Neural progenitor cell (in vitro differentiated cells): Measurements from ENCODE around the gene PRSS50. TPM values are rescaled to one million over a fixed set of nuclear protein-coding genes. Genes with fewer than 3 reads are reported as not detected.
A peak's percentile ranks its signal among the peaks of the same experiment; 100 is the strongest.
"Not testable (repeated sequence)": the region's sequence is repeated elsewhere in the genome, so short reads cannot be mapped to it uniquely, and the experiment has no call there.

Experiments used
- DNase-seq: peaks from one replicate; pipeline ENCODE4 v3.0.0-alpha.2; 2016; ENCODE audit warnings: low spot score
- H2AFZ ChIP-seq: fragments of 200-600 bp; sonication (generic); replicated peaks from 2 replicates; pipeline ENCODE4 v1.6.1; 2016; ENCODE audit warnings: antibody characterized with exemption
- H3F3A ChIP-seq: fragments of 200-600 bp; sonication (generic); 2 replicates; pipeline ENCODE4 v1.6.1; 2016; ENCODE audit warnings: antibody characterized with exemption, low read depth
- H3K27ac ChIP-seq: fragments of 200-600 bp; sonication (generic); 2 replicates; pipeline ENCODE4 v1.5.1; 2016; ENCODE audit warnings: mild to moderate bottlenecking
- H3K27me3 ChIP-seq: fragments of 200-600 bp; sonication (generic); 2 replicates; pipeline ENCODE4 v1.6.1; 2016; ENCODE audit warnings: mild to moderate bottlenecking, moderate library complexity
- H3K36me3 ChIP-seq: fragments of 200-600 bp; sonication (generic); 2 replicates; pipeline ENCODE4 v1.5.1; 2016
- H3K4me1 ChIP-seq: fragments of 200-600 bp; sonication (generic); 2 replicates; pipeline ENCODE4 v1.6.1; 2016; ENCODE audit warnings: mixed run types
- H3K4me2 ChIP-seq: fragments of 200-600 bp; sonication (generic); 2 replicates; pipeline ENCODE4 v1.6.1; 2016
- H3K4me3 ChIP-seq: fragments of 200-600 bp; sonication (generic); 2 replicates; pipeline ENCODE4 v1.5.1; 2016
- H3K79me2 ChIP-seq: fragments of 200-600 bp; sonication (generic); 2 replicates; pipeline ENCODE4 v1.6.1; 2016; ENCODE audit warnings: low read depth
- H3K9ac ChIP-seq: fragments of 200-600 bp; sonication (generic); 2 replicates; pipeline ENCODE4 v1.6.1; 2016
- H3K9me3 ChIP-seq: fragments of 200-600 bp; sonication (generic); 2 replicates; pipeline ENCODE4 v1.5.1; 2016; ENCODE audit warnings: low read depth
- H4K20me1 ChIP-seq: fragments of 200-600 bp; sonication (generic); 2 replicates; pipeline ENCODE4 v1.6.1; 2016; ENCODE audit warnings: low read depth
- H3K27ac Mint-ChIP-seq: 3 replicates; pipeline ENCODE4 v1.8.0; 2021; ENCODE audit warnings: mixed read lengths
- H3K27me3 Mint-ChIP-seq: 2 replicates; pipeline ENCODE4 v1.8.0; 2022; ENCODE audit warnings: low read depth, mild to moderate bottlenecking, inconsistent platforms, moderate library complexity, mixed read lengths; ENCODE audit not compliant: insufficient read depth
- H3K36me3 Mint-ChIP-seq: 3 replicates; pipeline ENCODE4 v1.8.0; 2021; ENCODE audit warnings: mixed read lengths
- H3K4me1 Mint-ChIP-seq: 3 replicates; pipeline ENCODE4 v1.8.0; 2021; ENCODE audit warnings: mixed read lengths
- H3K4me3 Mint-ChIP-seq: 3 replicates; pipeline ENCODE4 v1.8.0; 2021; ENCODE audit warnings: mild to moderate bottlenecking, moderate library complexity, mixed read lengths
- H3K9me3 Mint-ChIP-seq: 3 replicates; pipeline ENCODE4 v1.8.0; 2020; ENCODE audit warnings: mixed read lengths
- CTCF ChIP-seq: fragments of 200-600 bp; sonication (generic); IDR thresholded peaks from 2 replicates; pipeline ENCODE4 v1.5.1; 2017; ENCODE audit warnings: antibody characterized with exemption, mild to moderate bottlenecking
- EZH2 ChIP-seq: fragments of 200-600 bp; sonication (generic); IDR thresholded peaks from 2 replicates; pipeline ENCODE4 v1.6.1; 2017; ENCODE audit warnings: antibody characterized with exemption, mild to moderate bottlenecking, moderate library complexity
- EZH2phosphoT487 ChIP-seq: fragments of 200-600 bp; sonication (generic); IDR thresholded peaks from 2 replicates; pipeline ENCODE4 v1.6.1; 2017; ENCODE audit warnings: antibody characterized with exemption
- total RNA-seq: library from RNA; depleted of rRNA; stranded (reverse); fragments of >200 nt; gene quantifications from 2 replicates; pipeline ENCODE4 v1.2.3, GENCODE V29; 2015; ENCODE audit warnings: low replicate concordance

Gene PRSS50
- total RNA-seq, 1 donor from 2014 or later, result 0.28 TPM

DNA sequence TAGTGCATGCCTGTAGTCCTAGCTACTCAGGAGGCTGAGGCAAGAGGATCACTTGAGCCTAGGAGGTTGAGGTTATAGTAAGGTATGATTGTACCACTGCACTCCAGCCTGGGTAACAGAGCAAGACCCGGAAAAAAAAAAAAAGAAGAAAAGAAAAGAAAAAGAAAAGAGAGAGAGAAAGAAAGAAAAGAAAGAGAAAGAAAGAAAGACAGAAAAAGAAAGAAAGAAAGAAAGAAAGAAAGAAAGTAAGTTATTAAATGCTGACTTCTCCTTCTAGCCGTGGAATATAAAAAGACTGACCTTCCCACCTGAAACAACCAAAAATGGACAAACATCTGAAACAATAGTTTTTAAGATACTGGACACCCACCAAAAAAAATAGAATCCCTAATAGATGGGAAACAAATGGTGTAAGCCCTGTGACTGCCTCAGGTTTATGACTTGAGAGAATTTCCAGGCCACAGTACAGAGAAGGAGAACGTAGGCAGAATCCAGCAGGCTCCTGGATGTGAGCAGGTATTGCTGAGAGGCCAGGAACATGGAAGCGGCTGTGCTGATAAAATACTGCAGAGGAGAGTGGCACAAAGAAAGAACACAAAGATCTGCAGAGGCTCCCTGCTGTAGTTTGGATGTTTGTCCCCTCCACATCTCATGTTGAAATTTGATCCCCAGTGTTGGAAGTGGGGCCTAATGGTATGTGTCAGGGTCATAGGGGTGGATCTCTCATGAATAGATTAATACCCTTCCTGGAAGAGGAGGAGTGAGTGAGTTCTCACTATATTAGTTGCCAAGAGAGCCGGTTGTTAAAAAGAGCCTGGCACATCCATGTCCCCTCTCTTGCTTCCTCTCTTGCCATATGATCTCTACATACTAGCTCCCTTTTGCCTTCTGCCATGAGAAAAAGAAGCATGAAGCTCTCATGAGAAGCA, 41.8 kb upstream of the PRSS50 start:
- H3K9me3 Mint-ChIP-seq, result peaks cover 17% of the 10 kb centered on the region
- Histone ChIP-seq H3K4me3 (no peak overlapping the region), H4K20me1 (no peaks in the 10 kb centered on the region), H2AFZ (peak overlapping the region; percentile 54), H3K27me3 (no peaks in the 10 kb centered on the region), H3K27ac (no peak overlapping the region), H3K9me3 (no peaks in the 10 kb centered on the region), H3F3A (no peaks in the 10 kb centered on the region), H3K4me1 (peaks cover 7% of the 10 kb centered on the region), H3K36me3 (no peaks in the 10 kb centered on the region), H3K79me2 (no peaks in the 10 kb centered on the region), H3K4me2 (no peak overlapping the region), H3K9ac (no peak overlapping the region)
- no peak for TF ChIP-seq EZH2
- TF ChIP-seq CTCF, result no peak
- TF ChIP-seq EZH2phosphoT487, result no peak
- peak overlapping the region; percentile 27 for H3K27ac Mint-ChIP-seq
- peak; percentile 10 for DNase-seq
- H3K27me3 Mint-ChIP-seq, result peaks cover 8% of the 10 kb centered on the region
- H3K4me1 Mint-ChIP-seq, result peaks cover 15% of the 10 kb centered on the region
- H3K4me3 Mint-ChIP-seq, result no peak overlapping the region
- H3K36me3 Mint-ChIP-seq, result no peaks in the 10 kb centered on the region

DNA sequence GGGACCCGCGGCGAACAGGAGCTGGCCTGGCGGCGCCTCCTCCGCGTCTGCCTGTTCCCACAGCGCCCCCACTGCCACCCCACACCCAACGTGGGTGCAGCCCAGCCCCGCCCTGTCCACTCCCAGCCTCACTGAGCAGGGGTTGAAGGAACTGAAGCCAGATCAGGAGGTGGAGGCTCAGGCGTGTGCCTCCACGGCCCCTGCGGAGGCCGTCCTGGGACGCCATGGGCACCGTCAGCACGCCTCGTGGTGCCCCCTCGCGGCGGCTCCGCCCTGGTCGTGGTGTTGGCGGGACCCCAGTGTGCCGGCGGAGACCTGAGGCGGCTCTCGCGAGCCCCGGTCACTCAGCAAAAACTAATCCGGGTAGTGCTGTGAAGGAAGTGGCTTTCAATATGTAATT, 39.0 kb upstream of the PRSS50 start:
- no peak for TF ChIP-seq EZH2
- no peak for TF ChIP-seq CTCF
- no peak for TF ChIP-seq EZH2phosphoT487
- DNase-seq, result no peak
- H3K9me3 Mint-ChIP-seq, result no peaks in the 10 kb centered on the region

DNA sequence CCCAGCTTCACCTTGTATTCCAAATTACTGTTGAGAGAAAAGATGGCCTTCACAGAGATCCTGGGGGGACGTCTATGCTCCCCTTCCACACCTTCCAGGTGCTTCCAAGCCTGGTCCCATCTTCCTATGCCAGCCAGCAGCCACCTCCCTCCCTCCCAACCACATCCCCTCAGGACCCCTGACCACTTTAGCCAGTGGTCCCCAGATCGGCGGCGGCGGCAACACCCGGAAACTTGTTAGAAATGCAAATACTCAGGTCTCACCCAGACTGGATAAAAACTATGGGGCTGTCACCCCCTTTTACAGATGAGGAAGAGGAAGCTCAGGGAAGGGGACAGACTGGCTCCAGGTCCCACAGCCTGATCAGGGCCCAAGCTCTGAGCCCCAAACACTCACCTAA, 38.0 kb upstream of the PRSS50 start:
- Histone ChIP-seq H3K4me1 (peaks cover 7% of the 10 kb centered on the region), H3K4me2 (no peak overlapping the region), H3K27ac (no peak overlapping the region), H3F3A (no peaks in the 10 kb centered on the region), H3K9me3 (no peaks in the 10 kb centered on the region), H3K27me3 (no peaks in the 10 kb centered on the region), H3K4me3 (no peak overlapping the region), H3K79me2 (no peaks in the 10 kb centered on the region), H3K9ac (no peak overlapping the region), H4K20me1 (no peaks in the 10 kb centered on the region), H2AFZ (no peak overlapping the region), H3K36me3 (no peaks in the 10 kb centered on the region)
- H3K4me3 Mint-ChIP-seq, result no peak overlapping the region
- no peak for DNase-seq
- H3K27me3 Mint-ChIP-seq, result peaks cover 8% of the 10 kb centered on the region
- no peaks in the 10 kb centered on the region for H3K9me3 Mint-ChIP-seq
- no peaks in the 10 kb centered on the region for H3K36me3 Mint-ChIP-seq
- TF ChIP-seq EZH2, result no peak
- no peak for TF ChIP-seq CTCF
- TF ChIP-seq EZH2phosphoT487, result no peak
- peaks cover 15% of the 10 kb centered on the region for H3K4me1 Mint-ChIP-seq
- H3K27ac Mint-ChIP-seq, result no peak overlapping the region

More for the DNA sequence above, 39.0 kb upstream of the PRSS50 start:
- peaks cover 7% of the 10 kb centered on the region for H3K4me1 ChIP-seq
- H3K9me3 ChIP-seq, result no peaks in the 10 kb centered on the region
- H3K27ac ChIP-seq, result no peak overlapping the region
- H3K27me3 Mint-ChIP-seq, result peaks cover 8% of the 10 kb centered on the region
- no peak overlapping the region for H3K27ac Mint-ChIP-seq
- no peak overlapping the region for H3K9ac ChIP-seq
- no peaks in the 10 kb centered on the region for H3F3A ChIP-seq
- no peak overlapping the region for H2AFZ ChIP-seq
- H3K4me2 ChIP-seq, result no peak overlapping the region
- H3K27me3 ChIP-seq, result no peaks in the 10 kb centered on the region
- peaks cover 15% of the 10 kb centered on the region for H3K4me1 Mint-ChIP-seq
- no peak overlapping the region for H3K4me3 Mint-ChIP-seq
- no peak overlapping the region for H3K4me3 ChIP-seq
- H4K20me1 ChIP-seq, result no peaks in the 10 kb centered on the region
- H3K79me2 ChIP-seq, result no peaks in the 10 kb centered on the region
- no peaks in the 10 kb centered on the region for H3K36me3 Mint-ChIP-seq
- H3K36me3 ChIP-seq, result no peaks in the 10 kb centered on the region

DNA sequence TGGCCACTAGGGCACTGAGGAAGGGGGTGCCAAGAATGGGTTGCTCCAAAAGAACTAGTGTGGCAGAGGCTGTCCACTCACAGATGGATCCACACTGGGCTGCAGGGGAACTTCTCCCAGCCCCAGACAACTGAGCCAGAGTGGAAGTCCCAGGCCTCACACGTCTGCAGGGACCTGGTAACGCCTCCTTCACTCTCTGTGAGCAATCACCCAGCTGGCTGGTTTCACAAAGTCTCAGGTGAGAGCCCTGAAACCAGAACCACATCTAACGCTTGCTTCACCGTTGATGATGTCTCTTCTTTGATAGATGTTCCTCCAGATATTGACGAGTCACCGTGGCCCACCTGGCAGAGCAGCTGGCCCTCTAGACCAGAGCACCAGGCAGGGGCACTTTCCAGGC, 35.5 kb upstream of the PRSS50 start:
- not testable (repeated sequence) for H4K20me1 ChIP-seq, H3K4me3 ChIP-seq, DNase-seq, H3K79me2 ChIP-seq, H3K27me3 Mint-ChIP-seq, H2AFZ ChIP-seq, H3K4me1 ChIP-seq, H3K36me3 Mint-ChIP-seq, H3K4me3 Mint-ChIP-seq, H3K9ac ChIP-seq, H3K4me1 Mint-ChIP-seq, H3K9me3 Mint-ChIP-seq, H3K4me2 ChIP-seq, H3K27ac ChIP-seq, H3F3A ChIP-seq, H3K27me3 ChIP-seq, H3K9me3 ChIP-seq, H3K36me3 ChIP-seq, H3K27ac Mint-ChIP-seq
